ENCODE data around the gene KCNQ1. TPM values are rescaled to one million over a fixed set of nuclear protein-coding genes. Genes with fewer than 3 reads are reported as not detected.

Gene KCNQ1
- total RNA-seq, 2 donors from 2014 or later, result 38.9 to 46.1 TPM

GRCh38 chr11:2674658-2675131 is 229.9 kb downstream of the KCNQ1 start:
- Histone ChIP-seq H3K4me3 (no peak overlapping the region), H3K9me3 (no peaks in the 10 kb centered on the region), H3K27ac (peak overlapping the region; percentile 22 to 81 (median 52)), H3K36me3 (replicated peaks in 1 of 2; ENCODE audit: insufficient read depth in 1 of 2, low read depth in 2 of 2) (no peaks in the 10 kb centered on the region), H3K4me1 (peaks cover 45% of the 10 kb centered on the region), H3K27me3 (no peaks in the 10 kb centered on the region)
- DNase-seq (peak; percentile 36 to 61 (median 54)), ATAC-seq (peak; percentile 59)
- TF ChIP-seq POLR2A (IDR thresholded peaks at IDR 0.05), result no peak
- no peak for TF ChIP-seq CTCF (IDR thresholded peaks at IDR 0.05)
- intact Hi-C loops (cut with DNase I), result no loop called here
- 60 to 82% methylated on average over 8 of the region's 8 CpGs for WGBS, 2 donors

GRCh38 chr11:2675540-2675939 is 230.7 kb downstream of the KCNQ1 start:
- 63 to 70% methylated on average over 7 of the region's 7 CpGs for WGBS, 2 donors
- H3K36me3 ChIP-seq (replicated peaks in 1 of 2; ENCODE audit: insufficient read depth in 1 of 2, low read depth in 2 of 2), result no peaks in the 10 kb centered on the region
- H3K4me1 ChIP-seq, result peaks cover 45% of the 10 kb centered on the region
- H3K4me3 ChIP-seq, result no peak overlapping the region
- intact Hi-C loops (cut with DNase I), result no loop called here
- TF ChIP-seq CTCF (IDR thresholded peaks at IDR 0.05) (no peak), POLR2A (IDR thresholded peaks at IDR 0.05) (no peak)
- peak overlapping the region in 3 of 4 donors; percentile 22 to 81 (median 63) for H3K27ac ChIP-seq
- no peaks in the 10 kb centered on the region for H3K9me3 ChIP-seq
- H3K27me3 ChIP-seq, result no peaks in the 10 kb centered on the region
- peak in 2 of 4 donors; percentile 5 to 8 for DNase-seq
- no peak for ATAC-seq

GRCh38 chr11:2677127-2677526 is 232.3 kb downstream of the KCNQ1 start:
- intact Hi-C loops (cut with DNase I), result no loop called here
- Histone ChIP-seq H3K4me3 (no peak overlapping the region), H3K9me3 (no peaks in the 10 kb centered on the region), H3K27ac (peak overlapping the region in 1 of 4 donors; percentile 14), H3K27me3 (no peaks in the 10 kb centered on the region), H3K36me3 (replicated peaks in 1 of 2; ENCODE audit: insufficient read depth in 1 of 2, low read depth in 2 of 2) (no peaks in the 10 kb centered on the region), H3K4me1 (peaks cover 44% of the 10 kb centered on the region)
- no peak for DNase-seq
- WGBS, 2 donors, result 39% methylated on average over 1 of the region's 1 CpG
- no peak for TF ChIP-seq CTCF (IDR thresholded peaks at IDR 0.05)
- no peak for TF ChIP-seq POLR2A (IDR thresholded peaks at IDR 0.05)
- no peak for ATAC-seq

- DNase-seq (no peak), ATAC-seq (no peak)
- Histone ChIP-seq H3K4me1 (peaks cover 31% of the 10 kb centered on the region), H3K9me3 (no peaks in the 10 kb centered on the region), H3K27ac (no peak overlapping the region), H3K4me3 (no peak overlapping the region), H3K36me3 (replicated peaks in 1 of 2; ENCODE audit: insufficient read depth in 1 of 2, low read depth in 2 of 2) (no peaks in the 10 kb centered on the region), H3K27me3 (no peaks in the 10 kb centered on the region)
- TF ChIP-seq POLR2A (IDR thresholded peaks at IDR 0.05) (no peak), CTCF (IDR thresholded peaks at IDR 0.05) (no peak)
- WGBS, 2 donors, result 80 to 83% methylated on average over 1 of the region's 1 CpG
- intact Hi-C loops (cut with DNase I), result no loop called here
Observed at GRCh38 chr11:2678396-2678795, 233.6 kb downstream of the KCNQ1 start.

- no peaks in the 10 kb centered on the region for H3K36me3 ChIP-seq (replicated peaks in 1 of 2; ENCODE audit: insufficient read depth in 1 of 2, low read depth in 2 of 2)
- H3K4me3 ChIP-seq, result no peak overlapping the region
- H3K4me1 ChIP-seq, result peaks cover 30% of the 10 kb centered on the region
- intact Hi-C loops (cut with DNase I), result no loop called here
- 95 to 98% methylated on average over 2 of the region's 2 CpGs for WGBS, 2 donors
- no peaks in the 10 kb centered on the region for H3K27me3 ChIP-seq
- DNase-seq (peak in 1 of 4 donors; percentile 2), ATAC-seq (no peak)
- TF ChIP-seq CTCF (IDR thresholded peaks at IDR 0.05) (no peak), POLR2A (IDR thresholded peaks at IDR 0.05) (no peak)
- H3K9me3 ChIP-seq, result no peaks in the 10 kb centered on the region
- H3K27ac ChIP-seq, result no peak overlapping the region
Observed at GRCh38 chr11:2679011-2679676, 234.3 kb downstream of the KCNQ1 start.

All from body of pancreas (tissue), 4 donors.